ENCODE data around the gene BAIAP2L1. TPM values are rescaled to one million over a fixed set of nuclear protein-coding genes. Genes with fewer than 3 reads are reported as not detected.
"Not testable (repeated sequence)": the region's sequence is repeated elsewhere in the genome, so short reads cannot be mapped to it uniquely, and the experiment has no call there.

The BAIAP2L1 gene
- total and polyA plus RNA-seq, 2 of the 8 experiments (the other 6 are each of a cell fraction or from before 2014, with no cell fraction given) = 19.2 to 42.9 TPM

DNA sequence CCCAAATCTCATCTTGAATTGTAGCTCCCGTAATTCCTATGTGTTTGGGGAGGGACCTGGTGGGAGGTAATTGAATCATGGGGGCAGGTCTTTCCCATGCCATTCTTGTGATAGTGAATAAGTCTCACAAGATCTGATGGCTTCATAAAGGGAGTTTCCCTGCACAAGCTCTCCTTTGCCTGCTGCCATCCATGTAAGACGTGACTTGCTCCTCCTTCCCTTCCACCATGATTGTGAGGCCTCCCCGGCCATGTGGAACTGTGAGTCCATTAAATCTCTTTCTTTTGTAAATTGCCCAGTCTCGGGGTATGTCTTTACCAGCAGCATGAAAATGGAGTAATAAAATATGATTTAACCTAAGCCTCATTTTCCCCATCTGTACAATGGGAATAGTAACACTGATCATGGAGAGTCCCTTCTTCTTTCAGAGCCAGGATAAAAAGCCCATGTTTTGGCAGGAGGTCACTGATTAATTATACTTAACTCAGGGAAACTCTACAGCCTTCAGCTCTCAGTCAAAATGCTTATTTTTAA, 84.8 kb downstream of the BAIAP2L1 start:
- H3K18ac ChIP-seq (ENCODE audit: extremely low read depth, low read length); POLR2A ChIA-PET (ENCODE audit: partially characterized antibody); H3K79me1 ChIP-seq (ENCODE audit: low read depth, low read length); H3K9ac ChIP-seq (replicated peaks in 1 of 4; ENCODE audit: extremely low read depth in 1 of 4, low read depth in 3 of 4, low read length in 3 of 4); H3K4me2 ChIP-seq (ENCODE audit: insufficient read depth in 1 of 2, low read depth in 2 of 2, low read length in 2 of 2); H3K4me1 ChIP-seq (replicated peaks in 1 of 4; ENCODE audit: control insufficient read depth in 3 of 4, insufficient read depth in 4 of 4, low read length in 3 of 4); H3K4me3 ChIP-seq (ENCODE audit: extremely low read depth in 1 of 4, insufficient read depth in 2 of 4, low read depth in 3 of 4, low read length in 4 of 4); H3K23me2 ChIP-seq (ENCODE audit: low read depth, low read length); H3K79me2 ChIP-seq (ENCODE audit: control insufficient read depth in 1 of 2, insufficient read depth in 2 of 2, low read length in 2 of 2); H3K56ac ChIP-seq (replicated peaks; ENCODE audit: insufficient read length, low read depth, low read length); H4K91ac ChIP-seq (replicated peaks; ENCODE audit: insufficient read length, low read length); H3K23ac ChIP-seq (ENCODE audit: insufficient read length); H3K9me3 ChIP-seq (ENCODE audit: insufficient read depth in 2 of 2, low read depth in 1 of 2, low read length in 1 of 2); H2BK15ac ChIP-seq (ENCODE audit: low read length); H3K14ac ChIP-seq (ENCODE audit: insufficient read length); H2BK20ac ChIP-seq (ENCODE audit: low read length); H4K20me1 ChIP-seq (replicated peaks in 1 of 2; ENCODE audit: control insufficient read depth in 1 of 2, insufficient read depth in 2 of 2, low read length in 2 of 2); DNase-seq (ENCODE audit: low read depth in 1 of 2, low spot score in 2 of 2); H2BK12ac ChIP-seq (ENCODE audit: low read depth, low read length); H3K27ac ChIP-seq (ENCODE audit: low read depth, low read length); FAIRE-seq; H2AFZ ChIP-seq (ENCODE audit: low read length); H3K4ac ChIP-seq (replicated peaks; ENCODE audit: insufficient read length, low read depth, low read length); H2BK5ac ChIP-seq (ENCODE audit: low read depth, low read length); H2BK120ac ChIP-seq (replicated peaks; ENCODE audit: low read depth, low read length); H2AK5ac ChIP-seq (ENCODE audit: low read depth, low read length); H3K27me3 ChIP-seq (replicated peaks in 1 of 4; ENCODE audit: control insufficient read depth in 3 of 4, extremely low read depth in 1 of 4, insufficient read depth in 3 of 4, low read length in 3 of 4); H4K5ac ChIP-seq (ENCODE audit: insufficient read length, low read depth, low read length); H4K8ac ChIP-seq (ENCODE audit: extremely low read depth, insufficient read depth, low read length): not testable (repeated sequence)
- WGBS, 2 experiments (ENCODE audit: extremely low coverage in 1 of 2, insufficient coverage in 1 of 2, insufficient read length in 1 of 2, insufficient replicate concordance in 2 of 2, low coverage in 1 of 2, low lambda C conversion rate in 2 of 2, missing lambda C conversion rate in 1 of 2) = 89% methylated on average over 4 of the region's 4 CpGs; no CpG with 5 or more reads in 1 of the 2 experiments
- H3K36me3 ChIP-seq (ENCODE audit: control insufficient read depth in 2 of 4, insufficient read depth in 4 of 4, low read length in 3 of 4) = peaks cover 7 to 36% (median 21%) of the 10 kb centered on the region in 4 experiments; a peak in 6 of 8 replicates
- CTCF ChIA-PET (ENCODE audit: partially characterized antibody) = interaction anchor here (0.8 to 1.2 kb wide), 2 partner anchors 20 to 96 kb away, joined by 3 to 4 read pairs; no protein-coding TSS in a partner anchor
